Renal pelvis (tissue), 4 donors: ENCODE results near the gene BOLA2B. TPM values are rescaled to one million over a fixed set of nuclear protein-coding genes. Genes with fewer than 3 reads are reported as not detected.
A peak's percentile ranks its signal among the peaks of the same experiment; 100 is the strongest.
"Not testable (repeated sequence)": the region's sequence is repeated elsewhere in the genome, so short reads cannot be mapped to it uniquely, and the experiment has no call there.

ENCODE experiments used
- DNase-seq: peaks from one replicate; pipeline ENCODE4 v3.0.0-alpha.2; 2013
- polyA plus RNA-seq, 3 donors: library from polyadenylated mRNA; unstranded; fragments of 120-200 nt; gene quantifications; one replicate each; pipeline ENCODE4 v1.2.1, GENCODE V29; 2013; ENCODE audit not compliant: insufficient read length in 3 of 3

The BOLA2B gene
- polyA plus RNA-seq, 3 donors: 32.5 to 43.1 (median 37.9) TPM

DNA sequence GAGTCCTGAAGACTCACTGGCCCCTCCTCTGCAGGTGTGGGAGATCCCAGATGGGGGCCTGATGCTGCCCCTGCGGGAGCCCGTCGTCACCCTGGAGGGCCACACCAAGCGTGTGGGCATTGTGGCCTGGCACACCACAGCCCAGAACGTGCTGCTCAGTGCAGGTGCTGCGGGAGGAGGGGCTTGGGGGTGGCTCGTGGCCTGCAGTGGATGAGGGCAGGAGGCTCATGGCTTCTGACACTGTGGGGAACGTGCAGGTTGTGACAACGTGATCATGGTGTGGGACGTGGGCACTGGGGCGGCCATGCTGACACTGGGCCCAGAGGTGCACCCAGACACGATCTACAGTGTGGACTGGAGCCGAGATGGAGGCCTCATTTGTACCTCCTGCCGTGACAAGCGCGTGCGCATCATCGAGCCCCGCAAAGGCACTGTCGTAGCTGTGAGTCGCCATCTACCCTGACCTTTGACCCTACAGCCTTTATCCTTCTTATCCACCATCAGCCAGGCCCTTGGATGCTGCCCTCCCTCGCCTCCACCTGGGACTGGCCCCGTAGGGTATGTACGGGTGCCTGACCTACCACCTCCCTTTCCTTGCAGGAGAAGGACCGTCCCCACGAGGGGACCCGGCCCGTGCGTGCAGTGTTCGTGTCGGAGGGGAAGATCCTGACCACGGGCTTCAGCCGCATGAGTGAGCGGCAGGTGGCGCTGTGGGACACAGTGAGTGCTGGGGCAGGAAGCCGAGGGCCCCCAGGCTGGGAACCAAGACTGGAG is 6.5 kb downstream of the BOLA2B start:
- no peak for DNase-seq

DNA sequence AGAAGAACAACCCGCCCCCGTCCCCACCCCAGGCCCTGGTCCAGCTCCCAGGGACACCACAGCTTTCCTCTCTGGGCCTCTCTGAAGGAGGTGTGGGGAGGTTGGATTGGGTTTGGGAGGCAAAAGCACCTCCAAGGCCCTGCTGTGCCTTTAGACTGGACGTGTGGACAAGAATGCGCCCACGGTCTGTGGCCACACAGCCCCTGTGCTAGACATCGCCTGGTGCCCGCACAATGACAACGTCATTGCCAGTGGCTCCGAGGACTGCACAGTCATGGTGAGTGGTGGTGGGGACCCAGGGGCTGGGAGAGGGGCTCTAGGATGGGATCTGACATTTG is 7.1 kb downstream of the BOLA2B start:
- DNase-seq: no peak

- DNase-seq: no peak
Measured at GRCh38 chr16:30185683-30186421, 7.6 kb downstream of the BOLA2B start.

DNA sequence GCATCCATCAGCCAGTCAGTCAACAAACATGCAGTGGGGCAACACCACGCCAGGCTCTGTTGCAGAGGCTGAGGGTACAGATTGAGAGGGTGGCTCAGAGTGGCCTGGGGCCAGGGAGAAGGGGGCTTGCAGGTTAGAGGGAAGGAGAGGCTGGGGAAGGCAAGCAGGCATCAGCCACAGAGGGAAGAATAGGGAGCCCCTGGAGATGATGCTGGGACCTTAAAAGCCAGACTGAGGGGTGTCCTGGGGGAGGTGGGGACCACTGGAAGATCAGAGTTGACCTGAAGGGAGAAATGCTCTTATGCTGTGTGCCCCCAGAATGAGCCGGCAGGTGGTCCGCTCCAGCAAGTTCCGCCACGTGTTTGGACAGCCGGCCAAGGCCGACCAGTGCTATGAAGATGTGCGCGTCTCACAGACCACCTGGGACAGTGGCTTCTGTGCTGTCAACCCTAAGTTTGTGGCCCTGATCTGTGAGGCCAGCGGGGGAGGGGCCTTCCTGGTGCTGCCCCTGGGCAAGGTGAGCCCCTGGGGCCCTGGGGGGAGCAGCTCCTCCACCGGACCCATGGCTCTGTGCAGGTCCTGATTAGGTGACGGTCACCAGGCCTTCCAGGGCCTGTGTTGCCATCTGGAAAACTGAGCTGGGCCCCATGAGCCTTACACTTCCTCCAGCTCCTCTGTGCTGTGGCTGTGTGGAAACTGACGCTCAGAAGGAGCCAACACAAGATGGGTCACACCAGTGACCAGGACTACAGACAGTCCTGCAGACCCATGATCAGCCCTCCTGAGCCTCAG is 8.4 kb downstream of the BOLA2B start:
- no peak for DNase-seq

GRCh38 chr16:30184096-30184890 is 9.2 kb downstream of the BOLA2B start:
- no peak for DNase-seq

GRCh38 chr16:30183233-30184095 is 10.0 kb downstream of the BOLA2B start, which contains the start of gene CORO1A:
CORO1A (plus strand) TSS chr16:30183602; CDS start chr16:30185210, 1,608 bp downstream.
- peak; percentile 74 for DNase-seq

DNA sequence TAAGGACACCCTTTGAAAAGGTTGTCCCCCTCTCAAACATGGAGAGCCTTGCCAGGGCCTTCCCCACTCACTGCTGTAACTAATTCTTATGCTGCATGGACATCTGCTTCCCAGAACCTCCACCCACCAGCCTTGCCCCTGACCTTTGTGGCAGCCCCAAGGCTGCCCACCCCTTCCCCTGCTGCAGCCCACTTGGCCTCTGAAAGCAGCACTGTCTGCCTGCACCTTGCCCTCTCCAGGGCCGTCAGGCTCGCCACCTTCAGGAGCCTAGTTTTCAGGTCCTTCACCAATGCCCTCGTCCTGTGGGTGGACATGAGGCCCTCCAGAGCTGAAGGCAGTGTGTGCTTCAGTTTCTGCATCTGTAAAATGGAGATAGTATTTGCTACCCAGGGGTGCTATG is 12.7 kb downstream of the BOLA2B start:
- no peak for DNase-seq

DNA sequence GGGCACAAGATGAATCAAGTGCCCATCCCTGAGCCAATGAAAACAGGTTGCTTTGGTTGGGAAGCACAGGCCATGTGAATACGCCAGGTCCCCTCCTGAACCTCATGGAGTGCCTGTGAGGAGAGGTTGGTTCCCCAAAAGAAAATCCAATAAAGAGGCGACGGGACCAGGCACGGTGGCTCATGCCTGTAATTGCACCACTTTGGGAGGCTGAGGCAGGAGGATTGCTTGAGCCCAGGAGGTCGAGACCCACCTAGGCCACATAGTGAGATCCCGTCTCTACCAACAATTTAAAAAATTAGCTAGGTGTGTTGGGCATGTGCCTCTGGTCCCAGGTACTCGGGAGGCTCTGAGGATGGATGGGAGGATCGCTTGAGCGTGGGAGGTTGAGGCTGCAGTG is 13.5 kb downstream of the BOLA2B start:
- DNase-seq: no peak

DNA sequence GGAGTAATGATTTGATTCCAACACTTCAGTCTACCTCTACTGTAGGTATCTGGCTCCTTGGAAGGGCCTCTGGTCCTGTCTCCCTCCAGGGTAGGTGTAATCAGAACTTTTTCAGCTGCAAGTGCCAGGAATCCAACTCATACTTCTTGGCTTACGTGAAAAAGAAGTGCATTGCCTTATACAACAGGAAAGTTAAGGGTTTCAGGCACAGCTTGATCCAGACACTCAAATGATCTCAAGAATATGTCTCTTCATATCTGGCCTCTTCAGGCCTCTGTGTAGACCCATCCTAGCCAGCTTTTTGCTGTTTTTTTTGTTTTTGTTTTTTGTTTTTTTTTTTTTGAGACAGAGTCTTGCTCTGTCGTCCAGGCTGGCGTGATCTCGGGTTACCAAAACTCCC is 14.3 kb downstream of the BOLA2B start:
- no peak for DNase-seq

DNA sequence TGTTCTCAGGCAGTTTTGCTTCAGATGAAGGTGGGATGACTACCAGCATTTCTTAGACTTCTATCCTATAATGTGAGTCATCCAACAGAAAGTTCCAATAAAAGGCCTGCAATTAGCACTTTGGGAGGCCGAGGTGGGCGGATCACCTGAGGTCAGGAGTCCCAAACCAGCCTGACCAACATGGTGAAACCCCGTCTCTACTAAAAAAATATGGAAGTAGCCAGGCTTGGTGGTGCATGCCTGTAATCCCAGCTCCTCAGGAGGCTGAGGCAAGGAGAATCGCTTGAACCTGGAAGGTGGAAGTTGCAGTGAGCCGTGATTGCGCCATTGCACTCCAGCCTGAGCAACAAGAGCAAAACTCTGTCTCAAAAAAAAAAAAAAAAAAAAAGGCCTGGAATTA is 16.6 kb downstream of the BOLA2B start:
- DNase-seq: not testable (repeated sequence)

GRCh38 chr16:30173054-30173453 is 20.4 kb downstream of the BOLA2B start:
- no peak for DNase-seq

- DNase-seq: not testable (repeated sequence)
Measured at GRCh38 chr16:30170145-30170544, 23.3 kb downstream of the BOLA2B start.

GRCh38 chr16:30169416-30169815 is 24.1 kb downstream of the BOLA2B start:
- not testable (repeated sequence) for DNase-seq

DNA sequence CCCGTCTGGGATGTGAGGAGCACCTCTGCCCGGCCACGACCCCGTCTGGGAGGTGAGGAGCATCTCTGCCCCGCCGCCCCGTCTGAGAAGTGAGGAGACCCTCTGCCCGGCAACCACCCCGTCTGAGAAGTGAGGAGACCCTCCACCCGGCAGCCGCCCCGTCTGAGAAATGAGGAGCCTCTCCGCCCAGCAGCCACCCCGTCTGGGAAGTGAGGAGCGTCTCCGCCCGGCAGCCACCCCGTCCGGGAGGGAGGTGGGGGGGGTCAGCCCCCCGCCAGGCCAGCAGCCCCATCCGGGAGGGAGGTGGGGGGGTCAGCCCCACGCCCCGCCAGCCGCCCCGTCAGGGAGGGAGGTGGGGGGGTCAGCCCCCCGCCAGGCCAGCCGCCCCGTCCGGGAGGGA is 24.7 kb downstream of the BOLA2B start:
- not testable (repeated sequence) for DNase-seq

DNA sequence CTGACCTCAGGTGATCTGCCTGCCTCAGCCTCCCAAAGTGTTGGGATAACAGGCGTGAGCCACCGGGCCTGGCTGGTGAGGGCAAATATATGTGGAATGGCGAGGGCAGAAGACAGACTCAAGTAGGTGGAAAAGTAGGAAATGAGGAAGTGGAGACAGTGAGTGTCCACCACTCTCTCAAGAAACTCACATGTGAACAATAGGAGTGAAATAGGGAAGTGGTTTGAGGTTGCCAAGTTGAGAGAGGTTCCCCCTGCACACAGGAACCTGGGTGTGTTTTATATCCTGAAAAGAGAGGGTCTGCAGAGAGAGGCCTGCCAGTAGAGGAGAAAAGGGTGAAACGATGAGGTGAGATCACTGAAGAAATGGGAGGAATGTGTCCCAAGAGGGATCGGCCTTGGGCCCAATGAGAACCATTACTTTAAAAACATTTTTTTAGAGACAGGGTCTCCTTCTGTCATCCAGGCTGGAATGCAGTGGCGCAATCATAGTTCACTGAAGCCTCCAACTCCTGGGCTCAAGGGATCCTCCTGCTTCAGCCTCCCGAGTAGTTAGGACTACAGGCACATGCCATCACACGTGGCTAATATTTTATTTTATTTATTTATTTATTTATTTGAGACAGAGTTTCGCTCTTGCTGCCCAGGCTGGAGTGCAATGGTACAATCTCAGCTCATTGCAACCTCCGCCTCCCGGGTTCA is 27.1 kb downstream of the BOLA2B start:
- DNase-seq: no peak

- no peak for DNase-seq
Measured at GRCh38 chr16:30163538-30163937, 29.9 kb downstream of the BOLA2B start.

DNA sequence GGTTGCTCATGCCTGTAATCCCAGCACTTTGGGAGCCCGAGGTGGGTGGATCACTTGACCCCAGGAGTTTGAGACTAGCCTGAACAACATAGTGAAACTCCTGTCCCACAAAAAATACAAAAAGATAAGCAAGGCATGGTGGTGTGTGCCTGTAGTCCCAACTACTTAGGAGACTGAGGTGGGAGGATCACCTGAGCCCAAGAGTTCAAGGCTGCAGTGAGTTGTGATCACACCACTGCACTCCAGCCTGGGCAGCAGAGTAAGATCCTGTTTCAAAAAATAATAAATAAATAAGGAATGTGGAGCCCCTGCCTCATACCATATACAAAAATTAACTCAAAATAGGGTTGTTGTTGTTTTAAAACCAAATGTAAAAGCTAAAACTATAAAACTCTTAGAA is 36.3 kb downstream of the BOLA2B start:
- DNase-seq: no peak

DNA sequence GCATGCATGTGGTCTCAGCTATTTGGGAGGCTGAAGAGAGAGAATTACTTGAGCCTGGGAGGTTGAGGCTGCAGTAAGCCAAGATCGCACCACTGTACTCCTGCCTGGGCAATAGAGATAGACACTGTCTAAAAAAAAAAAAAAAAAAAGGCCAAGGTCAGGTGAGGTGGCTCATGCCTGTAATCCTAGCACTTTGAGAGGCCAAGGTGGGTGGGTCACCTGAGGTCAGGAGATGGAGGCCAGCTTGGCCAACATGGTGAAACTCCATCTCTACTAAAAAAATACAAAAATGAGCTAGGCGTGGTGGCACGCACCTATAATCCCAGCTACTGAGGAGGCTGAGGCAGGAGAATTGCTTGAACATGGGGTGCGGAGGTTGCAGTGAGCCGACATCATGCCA is 38.3 kb downstream of the BOLA2B start:
- no peak for DNase-seq

- no peak for DNase-seq
Measured at GRCh38 chr16:30152517-30152916, 40.9 kb downstream of the BOLA2B start.

DNA sequence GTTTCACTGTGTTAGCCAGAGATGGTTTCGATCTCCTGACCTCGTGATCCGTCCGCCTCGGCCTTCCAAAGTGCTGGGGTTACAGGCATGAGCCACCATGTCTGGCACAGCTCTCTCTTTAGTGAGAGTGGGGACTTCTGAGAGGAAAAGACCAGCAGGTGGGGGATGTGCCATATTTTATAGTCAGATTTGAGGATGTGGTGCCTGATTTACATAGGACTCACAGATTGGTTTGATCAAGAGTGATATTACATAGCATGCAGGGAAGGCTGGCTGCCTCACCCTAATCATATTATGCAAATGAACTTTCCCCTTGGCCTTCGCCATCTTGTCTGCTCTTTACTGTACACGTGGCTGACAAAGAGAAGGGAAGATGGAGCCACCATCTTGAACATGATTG is 42.4 kb downstream of the BOLA2B start:
- DNase-seq: no peak
